SK-N-SH treated with all-trans-retinoic acid at 6 μM for 48 hours (cell line): Measurements from ENCODE around the gene CACNA1B.

Source experiments
- ARNTL ChIP-seq: fragments of 450-650 bp; formaldehyde crosslinking; IDR thresholded peaks from 2 replicates; pipeline ENCODE4 v1.5.0; 2020; ENCODE audit warnings: low read depth, mild to moderate bottlenecking, moderate library complexity, borderline replicate concordance
- GLIS3 ChIP-seq: fragments of 250-450 bp; sonication (Bioruptor Pico); IDR thresholded peaks from 2 replicates; pipeline ENCODE4 v1.5.0; 2020; ENCODE audit warnings: mild to moderate bottlenecking, moderate library complexity
- ISL1 ChIP-seq: fragments of 250-450 bp; sonication (Bioruptor Pico); IDR thresholded peaks from 2 replicates; pipeline ENCODE4 v2.1.2; 2022; ENCODE audit warnings: mild to moderate bottlenecking, moderate library complexity
- RARB ChIP-seq: fragments of 250-450 bp; sonication (Bioruptor Pico); IDR thresholded peaks from 2 replicates; pipeline ENCODE4 v1.8.0; 2021; ENCODE audit warnings: mild to moderate bottlenecking, moderate library complexity
- TOX ChIP-seq: fragments of 250-450 bp; sonication (Bioruptor Pico); IDR thresholded peaks from 2 replicates; pipeline ENCODE4 v1.8.0; 2021; ENCODE audit warnings: mild to moderate bottlenecking, moderate library complexity, borderline replicate concordance
- ZFP3 ChIP-seq: fragments of 250-450 bp; sonication (Bioruptor Pico); IDR thresholded peaks from 2 replicates; pipeline ENCODE4 v1.5.0; 2020; ENCODE audit warnings: mild to moderate bottlenecking, moderate library complexity
- ZFP30 ChIP-seq: fragments of 450-650 bp; formaldehyde crosslinking; IDR thresholded peaks from 2 replicates; pipeline ENCODE4 v1.5.0; 2022; ENCODE audit warnings: mild to moderate bottlenecking, moderate library complexity
- ZNF8 ChIP-seq: fragments of 450-650 bp; formaldehyde crosslinking; IDR thresholded peaks from 2 replicates; pipeline ENCODE4 v1.5.0; 2020; ENCODE audit warnings: mild to moderate bottlenecking, moderate library complexity
- TF ChIP-seq, protein P1 (sequence below): fragments of 250-450 bp; sonication (Bioruptor Pico); IDR thresholded peaks from 2 replicates; pipeline ENCODE4 v1.5.1; 2020; ENCODE audit warnings: low read depth, mild to moderate bottlenecking, moderate library complexity
- TF ChIP-seq, protein P2 (sequence below): fragments of 250-450 bp; sonication (Bioruptor Pico); IDR thresholded peaks from 2 replicates; pipeline ENCODE4 v1.8.0; 2020; ENCODE audit warnings: mild to moderate bottlenecking, moderate library complexity, borderline replicate concordance
- TF ChIP-seq, protein P3 (sequence below): fragments of 250-450 bp; sonication (Bioruptor Pico); IDR thresholded peaks from 2 replicates; pipeline ENCODE4 v1.5.1; 2021; ENCODE audit warnings: mild to moderate bottlenecking, moderate library complexity

DNA sequence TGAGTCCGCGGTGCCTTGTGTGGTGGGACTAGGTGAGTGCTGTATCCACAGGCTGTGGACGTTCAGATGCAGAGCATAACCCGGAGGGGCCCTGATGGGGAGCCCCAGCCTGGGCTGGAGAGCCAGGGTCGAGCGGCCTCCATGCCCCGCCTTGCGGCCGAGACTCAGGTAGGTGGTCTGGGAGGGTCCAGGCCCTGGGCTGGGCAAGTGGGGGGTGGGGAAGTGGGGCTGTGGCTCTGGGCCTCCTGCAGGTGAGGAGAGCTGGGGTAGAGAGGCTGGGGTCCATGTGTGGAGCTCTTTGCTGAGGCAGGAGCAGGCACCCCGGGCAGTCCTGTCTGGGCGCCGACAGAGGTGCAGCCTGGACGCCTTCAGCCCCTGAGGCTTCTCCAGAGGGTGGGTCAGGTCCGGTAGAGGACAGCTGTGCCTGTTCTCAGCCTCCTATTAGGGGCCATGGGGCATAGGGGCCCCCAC lies 241.1 kb downstream of the CACNA1B start:
- TF ChIP-seq ARNTL (CRISPR knock-in tag), result no peak
- TF ChIP-seq, protein P1, sequence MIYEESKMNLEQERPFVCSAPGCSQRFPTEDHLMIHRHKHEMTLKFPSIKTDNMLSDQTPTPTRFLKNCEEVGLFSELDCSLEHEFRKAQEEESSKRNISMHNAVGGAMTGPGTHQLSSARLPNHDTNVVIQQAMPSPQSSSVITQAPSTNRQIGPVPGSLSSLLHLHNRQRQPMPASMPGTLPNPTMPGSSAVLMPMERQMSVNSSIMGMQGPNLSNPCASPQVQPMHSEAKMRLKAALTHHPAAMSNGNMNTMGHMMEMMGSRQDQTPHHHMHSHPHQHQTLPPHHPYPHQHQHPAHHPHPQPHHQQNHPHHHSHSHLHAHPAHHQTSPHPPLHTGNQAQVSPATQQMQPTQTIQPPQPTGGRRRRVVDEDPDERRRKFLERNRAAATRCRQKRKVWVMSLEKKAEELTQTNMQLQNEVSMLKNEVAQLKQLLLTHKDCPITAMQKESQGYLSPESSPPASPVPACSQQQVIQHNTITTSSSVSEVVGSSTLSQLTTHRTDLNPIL (CRISPR knock-in tag), result no peak
- TF ChIP-seq, protein P2, sequence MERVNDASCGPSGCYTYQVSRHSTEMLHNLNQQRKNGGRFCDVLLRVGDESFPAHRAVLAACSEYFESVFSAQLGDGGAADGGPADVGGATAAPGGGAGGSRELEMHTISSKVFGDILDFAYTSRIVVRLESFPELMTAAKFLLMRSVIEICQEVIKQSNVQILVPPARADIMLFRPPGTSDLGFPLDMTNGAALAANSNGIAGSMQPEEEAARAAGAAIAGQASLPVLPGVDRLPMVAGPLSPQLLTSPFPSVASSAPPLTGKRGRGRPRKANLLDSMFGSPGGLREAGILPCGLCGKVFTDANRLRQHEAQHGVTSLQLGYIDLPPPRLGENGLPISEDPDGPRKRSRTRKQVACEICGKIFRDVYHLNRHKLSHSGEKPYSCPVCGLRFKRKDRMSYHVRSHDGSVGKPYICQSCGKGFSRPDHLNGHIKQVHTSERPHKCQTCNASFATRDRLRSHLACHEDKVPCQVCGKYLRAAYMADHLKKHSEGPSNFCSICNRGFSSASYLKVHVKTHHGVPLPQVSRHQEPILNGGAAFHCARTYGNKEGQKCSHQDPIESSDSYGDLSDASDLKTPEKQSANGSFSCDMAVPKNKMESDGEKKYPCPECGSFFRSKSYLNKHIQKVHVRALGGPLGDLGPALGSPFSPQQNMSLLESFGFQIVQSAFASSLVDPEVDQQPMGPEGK, result no peak
- TF ChIP-seq ZFP3 (CRISPR knock-in tag), result no peak
- no peak for TF ChIP-seq ISL1 (CRISPR knock-in tag)
- TF ChIP-seq GLIS3, result no peak
- TF ChIP-seq, protein P3, sequence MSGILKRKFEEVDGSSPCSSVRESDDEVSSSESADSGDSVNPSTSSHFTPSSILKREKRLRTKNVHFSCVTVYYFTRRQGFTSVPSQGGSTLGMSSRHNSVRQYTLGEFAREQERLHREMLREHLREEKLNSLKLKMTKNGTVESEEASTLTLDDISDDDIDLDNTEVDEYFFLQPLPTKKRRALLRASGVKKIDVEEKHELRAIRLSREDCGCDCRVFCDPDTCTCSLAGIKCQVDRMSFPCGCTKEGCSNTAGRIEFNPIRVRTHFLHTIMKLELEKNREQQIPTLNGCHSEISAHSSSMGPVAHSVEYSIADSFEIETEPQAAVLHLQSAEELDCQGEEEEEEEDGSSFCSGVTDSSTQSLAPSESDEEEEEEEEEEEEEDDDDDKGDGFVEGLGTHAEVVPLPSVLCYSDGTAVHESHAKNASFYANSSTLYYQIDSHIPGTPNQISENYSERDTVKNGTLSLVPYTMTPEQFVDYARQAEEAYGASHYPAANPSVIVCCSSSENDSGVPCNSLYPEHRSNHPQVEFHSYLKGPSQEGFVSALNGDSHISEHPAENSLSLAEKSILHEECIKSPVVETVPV (CRISPR knock-in tag), result no peak
- no peak for TF ChIP-seq ZNF8
- no peak for TF ChIP-seq ZFP30 (CRISPR knock-in tag)
- no peak for TF ChIP-seq RARB
- TF ChIP-seq TOX (CRISPR knock-in tag), result no peak
